Epithelial cell of esophagus (primary cell): ENCODE measurements around the gene CCNC.
"Not testable (repeated sequence)": the region's sequence is repeated elsewhere in the genome, so short reads cannot be mapped to it uniquely, and the experiment has no call there.

ENCODE experiments used
- DNase-seq: peaks from one replicate; pipeline ENCODE4 v3.0.0; 2010; ENCODE audit warnings: low read depth
- H3K4me3 ChIP-seq: 2 replicates; pipeline ENCODE4 v1.5.1; 2011; ENCODE audit warnings: mild to moderate bottlenecking, low read length, control low read depth
- CTCF ChIP-seq: IDR thresholded peaks from 2 replicates; pipeline ENCODE4 v1.5.1; 2011; ENCODE audit warnings: low read depth, mild to moderate bottlenecking, low read length, control low read depth, inconsistent platforms; ENCODE audit not compliant: insufficient read depth; ENCODE audit errors: missing control alignments

CCNC gene

GRCh38 chr6:99605911-99606655 lies 37.6 kb upstream of the CCNC start:
- no peak for DNase-seq
- H3K4me3 ChIP-seq = no peak overlapping the region
- no peak for TF ChIP-seq CTCF

GRCh38 chr6:99605074-99605734 lies 36.7 kb upstream of the CCNC start:
- TF ChIP-seq CTCF = no peak
- no peak overlapping the region for H3K4me3 ChIP-seq
- no peak for DNase-seq

GRCh38 chr6:99604166-99605073 lies 36.0 kb upstream of the CCNC start:
- no peak for TF ChIP-seq CTCF
- DNase-seq = no peak
- no peak overlapping the region for H3K4me3 ChIP-seq

- DNase-seq = no peak
- H3K4me3 ChIP-seq = peak overlapping the region; percentile 9
These were observed 35.1 kb upstream of the CCNC start for GRCh38 chr6:99603421-99604165.

GRCh38 chr6:99602520-99603420 lies 34.3 kb upstream of the CCNC start:
- H3K4me3 ChIP-seq = no peak overlapping the region
- TF ChIP-seq CTCF = no peak
- DNase-seq = no peak

More at GRCh38 chr6:99603421-99604165, 35.1 kb upstream of the CCNC start:
- TF ChIP-seq CTCF = no peak

GRCh38 chr6:99594696-99595095 lies 26.2 kb upstream of the CCNC start:
- DNase-seq, H3K4me3 ChIP-seq: not testable (repeated sequence)
